ENCODE measurements around the gene DCLK1. TPM values are rescaled to one million over a fixed set of nuclear protein-coding genes. Genes with fewer than 3 reads are reported as not detected.

Gene DCLK1
- total and polyA plus RNA-seq, 10 of the 15 experiments (the other 5 are each of a cell fraction or from before 2014, with no cell fraction given) = not detected

- no peaks in the 10 kb centered on the region for H3K79me2 ChIP-seq (ENCODE audit: control insufficient read depth, insufficient read depth, low read length)
- ChIA-PET RAD21 (ENCODE audit: unreplicated experiment) (no interaction called here), SMC1A (ENCODE audit: uncharacterized antibody, unreplicated experiment) (no interaction called here), CTCF (no interaction called here), POLR2A (no interaction called here)
- H3K4me3 ChIP-seq = no peak overlapping the region
- H3K9ac ChIP-seq (ENCODE audit: control insufficient read depth, insufficient read depth, low read length) = no peak overlapping the region
- FAIRE-seq = no peak
- in situ Hi-C loops (cut with MboI) = no loop called here
- TF ChIP-seq HCFC1 (IDR thresholded peaks at IDR 0.05; ENCODE audit: low read length) = no peak
- no peak for TF ChIP-seq EZH2 (IDR thresholded peaks at IDR 0.05; ENCODE audit: borderline replicate concordance, control insufficient read depth, low read depth, low read length)
- TF ChIP-seq ATF2 (IDR thresholded peaks at IDR 0.05; ENCODE audit: low read length) = no peak
- no peak for TF ChIP-seq KDM1A (IDR thresholded peaks at IDR 0.05; ENCODE audit: borderline replicate concordance)
- TF ChIP-seq CHD4 (IDR thresholded peaks at IDR 0.05) = no peak
- TF ChIP-seq RCOR1 (conservative IDR thresholded peaks at IDR 0.05; ENCODE audit: low read depth, low read length) = no peak
- TF ChIP-seq CHD1 (IDR thresholded peaks at IDR 0.05; ENCODE audit: low read depth, low read length) = no peak
- no peak for TF ChIP-seq MEF2A (IDR thresholded peaks at IDR 0.05; ENCODE audit: insufficient read depth, low read depth, low read length)
- no peak for TF ChIP-seq TCF3 (IDR thresholded peaks at IDR 0.05; ENCODE audit: borderline replicate concordance, insufficient read depth, low read depth, low read length)
- no peak for TF ChIP-seq CTCF (IDR thresholded peaks at IDR 0.05 in 2 of 3, conservative IDR thresholded peaks at IDR 0.05 in 1 of 3; ENCODE audit: control insufficient read depth in 2 of 3, extremely low read depth in 1 of 3, insufficient read depth in 1 of 3, low read depth in 3 of 3, low read length in 3 of 3)
- TF ChIP-seq, protein P1, sequence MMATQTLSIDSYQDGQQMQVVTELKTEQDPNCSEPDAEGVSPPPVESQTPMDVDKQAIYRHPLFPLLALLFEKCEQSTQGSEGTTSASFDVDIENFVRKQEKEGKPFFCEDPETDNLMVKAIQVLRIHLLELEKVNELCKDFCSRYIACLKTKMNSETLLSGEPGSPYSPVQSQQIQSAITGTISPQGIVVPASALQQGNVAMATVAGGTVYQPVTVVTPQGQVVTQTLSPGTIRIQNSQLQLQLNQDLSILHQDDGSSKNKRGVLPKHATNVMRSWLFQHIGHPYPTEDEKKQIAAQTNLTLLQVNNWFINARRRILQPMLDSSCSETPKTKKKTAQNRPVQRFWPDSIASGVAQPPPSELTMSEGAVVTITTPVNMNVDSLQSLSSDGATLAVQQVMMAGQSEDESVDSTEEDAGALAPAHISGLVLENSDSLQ (IDR thresholded peaks at IDR 0.05) = no peak
- no peak for TF ChIP-seq SIX5 (IDR thresholded peaks at IDR 0.05; ENCODE audit: low read depth, low read length, severe bottlenecking)
- no peaks in the 10 kb centered on the region for H3K4me1 ChIP-seq (ENCODE audit: control insufficient read depth, insufficient read depth, low read length)
- no peak overlapping the region for H3K27ac ChIP-seq (ENCODE audit: control insufficient read depth, insufficient read depth)
- H3K27me3 ChIP-seq (replicated peaks in 1 of 2; ENCODE audit: control insufficient read depth in 2 of 2, insufficient read depth in 2 of 2, low read length in 1 of 2) = no peaks in the 10 kb centered on the region; a peak in 2 of 4 replicates
- H4K20me1 ChIP-seq (ENCODE audit: control insufficient read depth, insufficient read depth) = no peaks in the 10 kb centered on the region
- DNase-seq (ENCODE audit: low read depth, low spot score) = no peak
- WGBS (ENCODE audit: insufficient coverage, insufficient replicate concordance, low lambda C conversion rate, missing lambda C conversion rate) = 0% methylated on average over 1 of the region's 1 CpG
- no peaks in the 10 kb centered on the region; the same call in 2 of the 3 replicates for H3K9me3 ChIP-seq (replicated peaks; ENCODE audit: control insufficient read depth, insufficient read depth, low read length)
- no peak for ATAC-seq
- H3K36me3 ChIP-seq (ENCODE audit: control insufficient read depth in 2 of 2, insufficient read depth in 2 of 2, low read length in 1 of 2) = no peaks in the 10 kb centered on the region
- no peak overlapping the region for H2AFZ ChIP-seq (ENCODE audit: control insufficient read depth, low read depth, low read length)
- no TSS peak for BruUV-seq (replicated peaks)
- no peak overlapping the region for H3K4me2 ChIP-seq (ENCODE audit: control insufficient read depth, insufficient read depth)
- intact Hi-C loops (cut with micrococcal nuclease; ENCODE audit: unreplicated experiment) = no loop called here
Measured at GRCh38 chr13:35876601-35877000, 254.6 kb downstream of the DCLK1 start.
